Muscle layer of duodenum (tissue), 2 donors: ENCODE data around the gene ANKDD1B.

Source experiments
- H3K27ac ChIP-seq: one replicate; pipeline ENCODE4 v1.7.0; 2013; ENCODE audit warnings: mild to moderate bottlenecking, low read length
- H3K27me3 ChIP-seq: one replicate; pipeline ENCODE4 v1.7.0; 2013; ENCODE audit warnings: low read depth, mild to moderate bottlenecking, control low read depth, low read length
- H3K36me3 ChIP-seq, 2 donors: one replicate each; pipeline ENCODE4 v1.7.0; 2013; ENCODE audit warnings: low read length in 2 of 2, control low read depth in 1 of 2, mild to moderate bottlenecking in 1 of 2; ENCODE audit not compliant: insufficient read depth in 2 of 2, control insufficient read depth in 1 of 2
- H3K4me1 ChIP-seq, 2 donors: one replicate each; pipeline ENCODE4 v1.7.0; 2013; ENCODE audit warnings: low read length in 2 of 2, mild to moderate bottlenecking in 2 of 2, control low read depth in 1 of 2, moderate library complexity in 1 of 2; ENCODE audit not compliant: insufficient read depth in 2 of 2, control insufficient read depth in 1 of 2
- H3K4me3 ChIP-seq, 2 donors: one replicate each; pipeline ENCODE4 v1.7.0; 2013; ENCODE audit warnings: low read length in 2 of 2, low read depth in 1 of 2, mild to moderate bottlenecking in 1 of 2
- H3K9me3 ChIP-seq, 2 donors: one replicate each; pipeline ENCODE4 v1.7.0; 2013; ENCODE audit warnings: low read length in 2 of 2, control low read depth in 1 of 2, mild to moderate bottlenecking in 1 of 2; ENCODE audit not compliant: control insufficient read depth in 1 of 2
- donor health status: healthy.

ANKDD1B gene

GRCh38 chr5:75640395-75640794 lies 29.1 kb downstream of the ANKDD1B start:
- H3K9me3 ChIP-seq: peaks cover 0 to 5% of the 10 kb centered on the region in 2 donors
- no peak overlapping the region for H3K27ac ChIP-seq
- H3K36me3 ChIP-seq: no peaks in the 10 kb centered on the region
- no peaks in the 10 kb centered on the region for H3K4me1 ChIP-seq
- H3K4me3 ChIP-seq: no peak overlapping the region
- no peaks in the 10 kb centered on the region for H3K27me3 ChIP-seq

- peaks cover 0 to 5% of the 10 kb centered on the region in 2 donors for H3K9me3 ChIP-seq
- no peak overlapping the region for H3K27ac ChIP-seq
- H3K36me3 ChIP-seq: no peaks in the 10 kb centered on the region
- no peaks in the 10 kb centered on the region for H3K4me1 ChIP-seq
- H3K27me3 ChIP-seq: no peaks in the 10 kb centered on the region
- H3K4me3 ChIP-seq: no peak overlapping the region
Observed at GRCh38 chr5:75640826-75641225, 29.6 kb downstream of the ANKDD1B start.

GRCh38 chr5:75648712-75649111 lies 37.5 kb downstream of the ANKDD1B start:
- Histone ChIP-seq H3K9me3 (no peaks in the 10 kb centered on the region), H3K36me3 (no peaks in the 10 kb centered on the region), H3K27ac (no peak overlapping the region), H3K27me3 (no peaks in the 10 kb centered on the region), H3K4me3 (no peak overlapping the region), H3K4me1 (no peaks in the 10 kb centered on the region)

GRCh38 chr5:75651575-75652238 lies 40.5 kb downstream of the ANKDD1B start:
- no peaks in the 10 kb centered on the region for H3K36me3 ChIP-seq
- H3K27ac ChIP-seq: no peak overlapping the region
- H3K4me3 ChIP-seq: no peak overlapping the region
- H3K9me3 ChIP-seq: no peaks in the 10 kb centered on the region
- no peaks in the 10 kb centered on the region for H3K4me1 ChIP-seq
- no peaks in the 10 kb centered on the region for H3K27me3 ChIP-seq

GRCh38 chr5:75653521-75653920 lies 42.3 kb downstream of the ANKDD1B start:
- Histone ChIP-seq H3K27me3 (no peaks in the 10 kb centered on the region), H3K4me1 (no peaks in the 10 kb centered on the region), H3K27ac (no peak overlapping the region), H3K9me3 (no peaks in the 10 kb centered on the region), H3K4me3 (no peak overlapping the region), H3K36me3 (no peaks in the 10 kb centered on the region)

- H3K27ac ChIP-seq: no peak overlapping the region
- H3K36me3 ChIP-seq: no peaks in the 10 kb centered on the region
- H3K27me3 ChIP-seq: no peaks in the 10 kb centered on the region
- H3K9me3 ChIP-seq: no peaks in the 10 kb centered on the region
- H3K4me1 ChIP-seq: no peaks in the 10 kb centered on the region
- no peak overlapping the region for H3K4me3 ChIP-seq
Observed at GRCh38 chr5:75654693-75655295, 43.5 kb downstream of the ANKDD1B start.

GRCh38 chr5:75656311-75657003 lies 45.2 kb downstream of the ANKDD1B start:
- Histone ChIP-seq H3K4me1 (no peaks in the 10 kb centered on the region), H3K36me3 (no peaks in the 10 kb centered on the region), H3K9me3 (no peaks in the 10 kb centered on the region), H3K27ac (peak overlapping the region; percentile 77), H3K4me3 (peak overlapping the region; percentile 57 to 66), H3K27me3 (no peaks in the 10 kb centered on the region)

- Histone ChIP-seq H3K4me3 (no peak overlapping the region), H3K9me3 (no peaks in the 10 kb centered on the region), H3K27ac (no peak overlapping the region), H3K4me1 (no peaks in the 10 kb centered on the region), H3K36me3 (no peaks in the 10 kb centered on the region), H3K27me3 (no peaks in the 10 kb centered on the region)
Observed at GRCh38 chr5:75659791-75660450, 48.7 kb downstream of the ANKDD1B start.

GRCh38 chr5:75660678-75661465 lies 49.6 kb downstream of the ANKDD1B start:
- Histone ChIP-seq H3K4me3 (no peak overlapping the region), H3K4me1 (no peaks in the 10 kb centered on the region), H3K27me3 (no peaks in the 10 kb centered on the region), H3K9me3 (no peaks in the 10 kb centered on the region), H3K27ac (no peak overlapping the region), H3K36me3 (no peaks in the 10 kb centered on the region)

- Histone ChIP-seq H3K27ac (no peak overlapping the region), H3K4me3 (no peak overlapping the region), H3K27me3 (no peaks in the 10 kb centered on the region), H3K36me3 (no peaks in the 10 kb centered on the region), H3K4me1 (no peaks in the 10 kb centered on the region), H3K9me3 (no peaks in the 10 kb centered on the region)
Observed at GRCh38 chr5:75662061-75662460, 50.8 kb downstream of the ANKDD1B start.
